HG02759 (cell line): ENCODE results near the gene MAP7D1.
"Not testable (repeated sequence)": the region's sequence is repeated elsewhere in the genome, so short reads cannot be mapped to it uniquely, and the experiment has no call there.

Experiments used
- ATAC-seq: cut with Tn5 transposase; IDR thresholded peaks from one replicate; pipeline ENCODE4 v1.9.1; 2021; ENCODE audit warnings: mild to moderate bottlenecking, moderate library complexity; ENCODE audit not compliant: unreplicated experiment

The MAP7D1 gene

DNA sequence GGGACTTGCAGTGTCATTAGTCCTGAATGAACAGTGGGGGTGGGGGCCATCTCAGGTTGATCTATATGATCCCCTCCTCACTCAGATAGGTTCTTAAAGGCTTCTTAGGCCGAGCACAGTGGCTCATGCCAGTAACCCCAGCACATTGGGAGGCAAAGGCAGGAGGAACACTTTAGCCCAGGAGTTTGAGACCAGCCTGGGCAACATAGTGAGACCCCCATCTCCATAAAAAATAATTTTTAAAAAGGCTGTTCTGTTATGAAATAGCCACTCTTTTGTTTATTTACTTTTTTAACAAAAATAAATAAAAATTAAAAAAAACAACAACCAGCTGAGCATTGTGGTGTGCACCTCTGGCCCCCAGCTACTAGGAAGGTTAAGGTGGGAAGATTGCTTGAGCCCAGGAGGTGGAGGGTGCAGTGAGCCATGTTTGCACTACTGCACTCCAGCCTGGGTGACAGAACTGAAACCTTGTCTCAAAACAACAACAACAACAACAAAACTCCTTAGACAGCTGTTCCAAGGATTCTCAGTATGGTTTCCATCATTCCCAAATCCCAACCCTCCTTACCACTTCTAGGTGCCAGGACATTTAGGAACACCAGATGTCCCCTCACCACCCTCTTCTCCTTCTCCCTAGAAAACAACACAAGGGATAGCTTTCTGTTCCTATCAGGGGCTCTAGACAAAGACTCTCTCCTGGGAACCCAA is 4.7 kb upstream of the MAP7D1 start:
- ATAC-seq: no peak

DNA sequence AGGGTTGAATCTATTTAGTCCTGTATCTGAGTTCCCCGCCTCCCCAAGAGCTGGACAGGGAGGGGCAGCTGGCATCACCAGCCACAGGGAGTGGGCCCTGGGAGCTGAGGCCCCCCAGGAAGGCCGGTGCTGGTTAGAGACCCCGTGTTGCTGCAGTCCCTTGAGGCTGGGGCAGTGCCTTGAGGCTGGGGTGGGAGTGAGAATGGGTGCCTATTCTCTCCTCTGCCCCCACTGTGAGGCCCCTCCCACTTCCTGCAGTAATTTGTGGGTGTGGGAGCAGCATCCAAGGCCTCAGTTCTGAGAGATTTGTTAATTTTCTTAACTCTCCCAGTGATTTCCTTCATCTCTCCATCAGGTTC is 4.1 kb upstream of the MAP7D1 start:
- ATAC-seq: no peak

DNA sequence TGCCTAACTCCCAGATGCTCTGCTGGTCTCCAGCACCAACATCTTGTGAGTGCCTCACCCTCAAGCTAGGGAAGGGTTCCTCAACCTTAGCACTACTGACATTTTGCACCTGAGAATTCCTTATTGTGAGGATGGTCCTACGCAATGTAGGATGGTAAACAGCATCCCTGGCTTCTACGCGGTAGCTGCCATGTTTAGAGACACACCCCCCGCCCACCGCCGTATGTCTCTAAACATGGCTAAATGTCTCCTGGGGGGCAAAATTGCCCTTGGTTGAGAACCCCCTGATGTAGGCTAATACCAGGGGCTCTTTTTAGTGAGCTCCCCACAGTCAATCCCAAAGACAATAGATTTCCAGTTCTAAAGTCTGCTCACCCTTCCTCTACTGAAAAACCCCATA is 2.5 kb upstream of the MAP7D1 start:
- ATAC-seq: no peak

DNA sequence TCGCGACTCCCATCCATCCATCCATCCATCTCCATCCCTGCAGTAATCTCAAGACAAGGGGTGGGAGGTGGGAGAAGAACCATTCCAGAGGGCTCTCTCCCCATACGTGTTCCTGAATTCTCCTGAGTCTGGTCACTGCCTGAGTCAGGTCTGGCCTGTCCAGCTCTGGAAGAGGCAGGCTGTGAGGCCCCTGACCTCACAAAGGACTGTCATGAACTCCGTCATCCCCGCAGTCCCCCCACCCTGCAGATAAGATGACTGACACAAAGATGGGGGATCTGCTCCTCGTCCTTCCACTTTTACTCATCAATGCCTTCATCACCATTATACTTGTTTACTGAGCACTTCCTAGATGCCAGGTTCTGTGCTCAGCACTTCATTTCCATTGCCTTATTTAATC is 1.6 kb upstream of the MAP7D1 start:
- ATAC-seq: no peak

DNA sequence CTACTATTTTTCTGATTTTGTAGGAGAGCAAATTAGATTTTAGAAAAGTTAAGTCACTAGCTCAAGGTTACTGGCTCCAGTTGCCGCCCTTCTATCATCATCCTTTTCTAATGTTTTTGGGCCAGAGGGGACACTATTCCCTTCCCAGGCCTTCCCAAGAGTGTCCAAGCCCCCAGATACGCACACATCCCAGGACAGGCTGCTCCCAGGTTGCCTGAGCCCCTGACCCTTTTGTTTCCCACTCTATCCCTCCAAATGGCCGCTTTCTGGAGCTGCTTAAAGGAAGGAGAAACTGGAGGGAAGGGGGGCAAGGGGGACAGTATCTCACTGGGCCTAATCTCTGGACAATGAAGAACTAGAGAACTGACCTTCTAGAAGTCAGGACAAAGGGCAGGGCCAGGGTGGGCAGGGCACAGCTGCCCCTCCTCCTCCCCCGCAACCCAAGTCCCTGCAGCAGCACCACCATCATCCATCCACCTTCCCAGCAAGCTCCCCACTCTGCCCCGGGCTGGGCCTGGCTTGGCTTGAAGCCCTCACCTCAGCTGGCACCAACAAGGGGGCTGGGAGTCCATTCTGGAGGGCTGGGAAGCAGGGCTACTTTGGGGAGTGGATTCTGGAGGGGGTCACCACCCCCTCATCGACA is 1.1 kb upstream of the MAP7D1 start:
- ATAC-seq: no peak

DNA sequence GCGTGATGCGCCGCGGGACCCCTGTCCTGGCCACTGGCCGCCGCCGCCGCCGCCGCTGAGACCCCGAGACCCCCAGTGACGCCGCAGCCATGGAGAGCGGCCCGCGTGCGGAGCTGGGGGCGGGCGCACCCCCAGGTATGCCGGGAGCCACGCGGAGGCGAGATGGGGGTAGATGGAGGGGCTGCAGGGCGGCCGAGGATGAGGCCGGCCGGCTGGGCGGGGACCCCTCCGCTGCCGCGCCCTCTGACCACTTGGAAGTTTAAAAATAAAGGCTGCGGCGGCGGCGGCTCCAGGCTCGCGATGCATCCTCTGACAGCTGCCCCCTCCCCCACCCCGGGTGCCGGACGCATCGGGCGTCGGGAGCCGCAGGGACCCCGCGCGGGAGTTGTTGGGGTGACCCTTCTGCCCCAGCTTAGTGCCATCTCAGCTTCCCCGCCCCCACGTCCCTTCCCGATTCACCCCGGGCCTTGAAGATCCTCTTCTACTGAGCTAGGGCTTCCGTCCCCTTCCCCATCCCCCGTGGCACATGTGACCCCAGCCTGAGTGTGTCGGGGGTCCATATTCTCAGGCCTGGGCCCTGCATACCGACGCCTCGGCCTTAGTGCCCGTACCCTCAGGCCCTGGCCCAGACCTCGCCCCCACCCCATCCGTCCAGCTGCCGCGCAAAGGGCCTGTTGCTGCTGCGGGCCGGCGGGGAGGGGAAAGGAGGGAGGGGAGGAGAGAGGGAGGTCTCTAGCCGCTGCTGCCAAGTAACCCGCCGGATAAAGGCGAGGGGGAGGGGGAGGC is 562 bp downstream of the MAP7D1 start:
- ATAC-seq: peak; percentile 24

DNA sequence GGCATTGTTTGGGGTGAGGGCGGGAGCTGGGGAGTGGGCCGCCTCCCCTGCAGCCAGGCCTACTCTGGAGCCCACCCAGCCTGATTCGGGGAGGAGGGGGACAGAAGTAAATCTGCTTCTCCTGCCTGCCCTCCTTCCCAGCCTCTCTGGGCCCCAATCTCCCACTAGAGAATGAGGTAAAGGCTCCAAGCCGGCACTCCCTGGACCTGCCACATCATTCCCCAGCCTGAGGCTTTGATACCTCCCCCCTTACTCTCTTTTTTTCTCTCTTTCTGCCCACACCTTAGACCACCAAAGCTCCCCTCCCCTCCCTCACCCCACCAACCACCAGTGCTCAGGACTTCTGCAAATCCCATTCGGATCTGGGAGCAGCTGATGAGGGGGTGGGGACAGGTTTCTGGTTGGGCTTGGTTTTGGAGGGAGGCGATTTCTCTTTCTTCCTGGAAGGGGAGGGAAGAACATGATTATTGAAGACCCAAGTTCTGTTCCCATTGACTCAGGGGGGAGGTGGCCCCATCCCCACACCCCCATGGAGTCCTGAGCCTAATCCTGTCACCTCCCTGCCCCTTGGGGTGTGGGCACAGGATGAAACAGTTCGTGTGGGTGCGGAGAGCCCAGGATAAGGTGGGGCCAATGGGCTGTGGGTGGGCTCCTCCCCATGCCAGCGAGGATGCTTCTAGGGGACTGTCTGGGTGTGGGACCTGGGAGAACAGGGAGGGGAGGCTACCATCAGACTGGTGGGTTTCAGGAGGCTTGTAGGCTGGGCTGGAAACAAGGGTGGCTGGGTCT is 1.3 kb downstream of the MAP7D1 start:
- ATAC-seq: no peak

DNA sequence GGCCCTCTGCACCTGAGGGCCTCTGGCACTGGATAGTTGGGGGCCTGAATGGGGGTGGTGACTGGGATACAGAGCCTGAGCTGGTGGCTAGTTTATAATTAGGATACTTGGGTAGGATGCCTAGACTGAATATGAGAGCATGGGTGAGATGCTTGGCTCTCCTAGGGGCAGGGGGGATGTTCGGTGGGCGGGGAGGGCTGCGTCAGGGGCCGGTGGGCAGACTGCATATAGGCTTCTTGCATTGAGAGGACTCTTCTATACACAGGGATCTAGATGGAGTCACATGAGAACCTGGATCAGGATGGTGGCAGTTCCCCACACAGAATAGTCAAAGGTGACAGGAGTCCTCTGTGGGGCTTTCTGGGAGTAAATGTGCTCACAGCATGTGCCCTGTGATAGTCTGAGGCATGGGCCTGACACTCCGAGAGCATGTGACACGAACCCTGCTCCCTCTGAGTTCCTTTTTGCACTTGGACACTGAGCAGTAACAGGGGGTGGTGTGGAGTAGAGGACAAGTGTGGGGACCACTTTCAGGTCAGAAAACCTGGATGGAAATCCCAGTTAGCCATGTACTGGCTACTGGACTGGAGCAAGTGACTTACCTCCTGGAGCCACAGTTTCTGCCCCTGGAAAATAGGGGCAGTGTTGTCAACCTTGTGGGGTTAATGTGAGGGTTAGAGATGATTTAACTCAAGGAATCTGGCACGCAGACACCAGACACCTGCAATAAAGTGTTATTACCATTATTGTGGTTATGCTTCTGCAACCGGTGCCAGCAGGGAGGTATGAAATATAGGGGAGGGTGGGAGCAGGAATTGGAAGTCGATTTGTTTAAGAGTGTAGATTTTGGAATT is 2.2 kb downstream of the MAP7D1 start:
- ATAC-seq: no peak

DNA sequence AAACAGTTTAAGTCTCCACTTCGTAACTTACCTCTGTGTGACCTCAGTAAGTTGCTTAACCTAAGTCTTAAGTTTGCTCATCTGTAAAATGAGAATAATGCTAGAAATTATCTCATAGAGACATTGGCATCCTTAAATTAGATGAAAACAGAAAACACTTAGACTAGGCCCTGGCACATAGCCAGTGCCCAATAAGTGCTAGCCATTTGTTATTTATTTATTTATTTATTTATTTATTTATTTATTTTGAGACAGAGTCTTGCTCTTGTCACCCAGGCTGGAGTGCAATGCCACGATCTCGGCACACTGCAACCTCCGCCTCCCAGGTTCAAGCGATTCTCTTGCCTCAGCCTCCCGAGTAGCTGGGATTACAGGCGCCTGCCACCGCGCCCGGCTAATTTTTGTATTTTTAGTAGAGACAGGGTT is 2.9 kb downstream of the MAP7D1 start:
- ATAC-seq: not testable (repeated sequence)

DNA sequence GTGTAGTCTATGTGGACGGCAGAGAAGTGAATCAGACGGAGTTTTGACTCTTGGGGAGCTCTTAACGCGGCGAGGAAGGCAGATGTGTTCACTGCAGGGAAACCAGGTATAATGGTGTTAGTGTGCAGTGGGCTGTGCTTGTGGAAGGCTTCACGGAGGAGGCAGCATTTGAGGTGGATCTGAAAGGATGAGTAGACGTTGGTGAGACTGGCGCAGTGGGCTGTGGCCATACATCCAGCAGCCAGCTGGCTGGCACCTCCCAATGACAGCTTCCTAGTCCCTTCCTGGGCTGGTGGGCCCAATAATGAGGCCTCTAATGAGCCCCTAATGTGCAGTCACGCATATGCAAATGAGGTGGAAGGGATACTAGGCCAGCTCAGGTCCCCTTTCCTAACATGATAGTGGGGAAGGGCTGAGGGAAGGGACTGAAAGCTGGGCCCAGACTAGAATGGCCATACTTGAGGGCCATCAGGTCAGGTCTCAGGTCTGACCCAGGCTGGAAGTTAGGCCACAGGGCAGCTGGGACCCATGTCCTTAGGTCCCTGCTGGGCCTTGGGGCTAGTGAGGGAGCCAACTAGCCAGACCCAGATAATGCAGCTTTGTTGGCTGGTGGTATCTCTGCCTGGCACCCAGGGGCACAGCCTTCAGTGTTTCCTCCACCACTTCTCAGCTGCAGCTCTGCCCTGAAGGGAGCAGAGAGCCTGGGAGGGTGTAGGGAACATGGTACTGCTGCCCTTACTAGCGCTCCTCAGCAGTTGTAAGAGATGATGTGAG is 3.8 kb downstream of the MAP7D1 start:
- ATAC-seq: no peak

DNA sequence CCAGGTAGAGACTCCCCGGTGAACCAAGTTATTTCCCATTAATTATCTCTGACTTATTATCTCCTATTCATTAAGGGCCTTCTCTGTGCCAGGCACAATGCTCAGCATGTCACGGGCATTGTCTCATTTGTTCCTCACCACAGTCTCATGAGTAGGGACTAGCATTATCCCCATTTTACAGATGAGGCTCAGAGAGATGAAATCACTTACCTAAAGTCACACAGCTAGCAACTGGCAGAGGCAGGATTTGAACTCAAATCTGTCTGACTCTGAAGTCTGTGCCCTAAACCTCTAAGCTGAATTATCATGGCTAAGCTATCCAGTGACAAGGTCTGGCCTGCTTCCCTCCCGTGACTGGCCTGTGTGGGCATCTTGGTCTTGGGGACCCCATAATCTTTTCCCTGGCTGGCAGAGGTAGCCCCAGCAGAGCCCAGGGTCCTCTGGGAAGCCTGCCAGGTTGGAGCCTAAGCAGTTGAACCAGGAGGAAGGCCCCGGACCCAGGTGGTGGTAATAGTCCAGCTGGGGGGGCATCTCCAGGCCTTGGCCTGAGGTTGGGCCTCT is 4.5 kb downstream of the MAP7D1 start:
- no peak for ATAC-seq

DNA sequence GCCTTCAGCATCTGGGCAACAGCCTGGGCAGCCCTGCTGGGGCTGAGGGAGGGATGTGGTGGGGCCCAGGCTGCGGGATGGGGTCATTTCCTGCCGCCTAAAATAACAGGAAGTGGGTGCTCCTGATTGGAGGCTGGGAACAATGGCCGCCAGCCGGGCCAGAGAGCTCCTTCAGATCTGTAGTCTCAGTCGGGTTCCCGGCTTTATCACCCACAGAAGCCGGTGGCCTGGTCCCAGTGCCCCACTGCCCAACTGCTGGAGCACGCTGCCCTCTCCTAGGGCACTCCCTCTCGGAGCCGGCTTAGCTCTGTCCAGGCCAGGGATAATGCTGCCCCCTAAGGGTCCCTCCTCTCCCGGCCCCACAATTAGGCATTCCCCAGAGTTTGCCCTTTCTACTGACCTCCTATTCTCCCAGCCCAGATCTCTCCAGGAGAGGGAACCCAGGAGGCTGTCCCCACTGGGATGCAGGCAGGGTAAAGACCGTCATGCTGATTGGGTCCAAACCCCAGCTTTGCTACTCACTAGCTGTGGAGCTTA is 5.1 kb downstream of the MAP7D1 start:
- ATAC-seq: no peak

DNA sequence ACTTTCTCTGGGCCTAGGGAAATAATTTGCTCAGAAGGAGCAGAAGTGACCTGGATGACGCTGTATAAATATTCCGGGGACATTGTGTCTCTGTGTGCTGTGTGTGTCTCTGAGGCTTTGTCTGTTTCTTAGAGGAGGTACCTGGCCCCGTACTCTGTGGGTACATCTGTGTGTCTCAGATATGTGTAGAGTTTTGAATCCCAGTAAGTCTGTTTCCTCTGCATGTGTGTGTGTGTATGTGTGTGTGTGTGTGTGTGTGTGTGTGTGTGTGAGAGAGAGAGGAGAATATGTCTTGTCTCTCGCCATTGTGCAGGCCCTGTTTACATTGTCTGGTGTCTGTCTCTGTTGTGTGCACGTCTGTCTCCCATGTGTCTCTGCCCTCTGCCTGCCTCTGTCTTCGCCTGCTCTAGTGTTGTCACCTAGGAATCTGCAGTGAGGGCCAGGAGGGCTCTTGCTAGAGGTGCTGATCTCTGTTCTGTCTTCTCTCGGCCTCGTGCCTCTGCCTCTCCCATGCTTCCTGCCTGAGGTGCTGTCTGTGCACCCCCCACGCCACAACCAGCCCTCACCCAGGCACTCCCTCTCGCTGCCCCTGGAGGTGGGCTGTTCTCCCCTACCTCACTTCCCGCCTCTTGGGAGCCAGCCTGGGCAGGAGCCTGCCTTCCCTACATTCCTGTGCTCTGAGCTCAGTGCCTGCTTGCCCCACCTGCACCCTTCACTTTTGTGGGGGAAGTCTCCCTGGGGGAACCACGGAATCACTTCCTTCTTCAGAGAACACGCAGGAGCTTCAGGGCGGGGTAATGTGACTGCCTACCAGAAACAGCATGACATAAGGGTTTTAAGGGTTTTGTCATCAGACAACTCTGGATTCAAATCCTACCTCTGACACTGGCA is 5.9 kb downstream of the MAP7D1 start:
- peak; percentile 56 for ATAC-seq

DNA sequence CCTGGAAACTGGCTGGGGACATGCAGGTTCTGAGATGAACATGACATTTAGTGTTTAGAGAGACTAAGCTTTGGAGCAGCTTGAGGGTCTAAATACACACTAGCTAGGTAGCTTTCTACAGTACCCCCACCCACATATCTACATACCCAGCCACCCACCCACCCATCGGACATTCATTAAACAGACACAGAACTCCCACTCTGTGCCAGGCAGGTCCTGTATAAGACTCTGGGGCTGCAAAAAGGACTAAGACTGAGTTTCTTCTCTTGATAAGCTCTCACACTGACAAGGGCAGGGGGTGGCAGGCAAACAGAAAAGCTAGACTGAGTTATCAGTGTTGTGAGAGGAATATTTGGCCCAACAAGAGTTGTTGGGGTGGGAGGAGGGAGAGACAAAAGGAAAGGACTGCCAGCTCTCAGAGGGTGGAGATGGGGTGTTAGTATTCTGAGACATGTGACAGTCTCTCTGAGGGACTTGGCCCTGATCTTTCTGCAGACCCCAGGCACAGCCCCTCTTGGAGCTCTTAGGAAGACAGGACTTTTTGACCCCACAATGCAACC is 6.8 kb downstream of the MAP7D1 start:
- ATAC-seq: no peak

DNA sequence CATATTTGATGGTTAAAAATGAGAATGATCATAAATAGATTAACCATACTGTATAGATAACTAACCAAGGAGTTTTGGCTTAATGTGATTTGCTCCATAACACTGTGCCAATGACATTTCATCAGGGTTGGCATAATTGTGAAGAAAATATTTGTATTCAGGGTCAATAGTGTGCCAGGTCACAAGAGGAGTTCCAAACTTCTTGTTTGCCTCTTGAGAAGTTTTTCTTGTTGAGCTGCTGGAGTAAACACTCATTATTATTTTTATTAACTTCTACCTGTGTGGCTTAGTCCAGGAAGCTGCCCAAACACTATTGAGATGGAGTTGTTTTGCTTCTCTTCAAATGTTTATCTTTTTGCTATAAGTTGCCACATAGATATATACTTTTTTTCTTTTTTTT is 7.5 kb downstream of the MAP7D1 start:
- ATAC-seq: no peak

DNA sequence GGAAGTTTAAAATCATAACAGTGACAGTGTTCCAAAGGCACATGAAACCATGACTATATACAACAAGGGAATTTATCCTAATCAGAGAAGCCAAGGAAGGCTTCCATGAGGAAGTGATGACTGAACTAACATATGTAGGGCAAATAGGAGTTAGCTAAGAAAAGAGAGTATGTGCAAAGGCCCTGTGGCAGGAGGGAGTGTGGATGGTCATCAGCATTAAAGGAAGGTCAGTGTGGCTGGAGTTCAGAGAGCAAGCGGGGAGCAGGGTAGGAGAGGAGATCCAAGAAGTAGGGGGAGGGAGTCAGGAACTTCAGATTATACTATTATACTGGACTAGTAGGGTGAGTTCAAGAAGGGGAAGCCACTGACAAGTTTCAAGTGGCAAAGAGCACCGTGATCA is 8.4 kb downstream of the MAP7D1 start:
- ATAC-seq: no peak

DNA sequence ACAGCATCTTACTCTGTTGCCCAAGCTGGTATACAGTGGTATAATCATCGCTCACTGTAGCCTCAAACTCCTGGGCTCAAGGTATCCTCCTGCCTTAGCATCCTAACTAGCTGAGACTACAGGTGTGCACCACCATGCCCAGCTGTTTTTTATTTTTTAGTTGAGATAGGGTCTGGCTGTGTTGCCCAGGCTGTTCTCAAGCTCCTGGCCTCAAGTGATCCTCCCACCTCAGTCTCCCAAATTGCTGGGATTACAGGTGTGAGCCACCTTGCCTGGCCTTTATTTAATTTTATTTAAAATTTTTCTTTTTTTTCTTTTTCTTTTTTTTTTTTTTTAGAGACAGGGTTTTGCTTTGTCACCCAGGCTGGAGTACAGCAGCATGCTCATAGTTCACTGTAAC is 9.2 kb downstream of the MAP7D1 start:
- ATAC-seq: no peak

DNA sequence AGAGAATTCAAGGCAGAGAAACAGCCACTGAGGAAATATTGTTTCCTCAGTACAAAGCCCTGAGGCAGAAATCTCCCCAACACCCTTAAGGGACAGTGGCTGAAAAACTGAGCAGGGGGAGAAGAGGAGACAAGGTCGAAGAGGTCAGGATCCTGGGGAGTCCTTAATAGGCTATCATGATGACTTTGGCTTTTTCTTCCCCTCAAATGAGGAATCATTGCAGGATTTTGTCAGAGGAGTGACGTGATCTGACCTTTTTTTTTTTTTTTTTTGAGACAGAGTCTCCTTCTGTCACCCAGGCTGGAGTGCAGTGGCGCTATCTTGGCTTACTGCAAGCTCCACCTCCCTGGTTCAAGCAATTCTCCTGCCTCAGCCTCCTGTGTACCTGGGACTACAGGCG is 10.2 kb downstream of the MAP7D1 start:
- ATAC-seq: no peak
